NCI-H510A (cell line): ENCODE data around the gene ZC3HAV1L.
"Not testable (repeated sequence)": the region's sequence is repeated elsewhere in the genome, so short reads cannot be mapped to it uniquely, and the experiment has no call there.

Experiments
- DNase-seq: peaks from one replicate; lab custom pipeline; 2025; lab: John Stamatoyannopoulos, UW

The ZC3HAV1L gene

GRCh38 chr7:139018910-139019309 lies 16.9 kb downstream of the ZC3HAV1L start:
- DNase-seq: no peak

DNA sequence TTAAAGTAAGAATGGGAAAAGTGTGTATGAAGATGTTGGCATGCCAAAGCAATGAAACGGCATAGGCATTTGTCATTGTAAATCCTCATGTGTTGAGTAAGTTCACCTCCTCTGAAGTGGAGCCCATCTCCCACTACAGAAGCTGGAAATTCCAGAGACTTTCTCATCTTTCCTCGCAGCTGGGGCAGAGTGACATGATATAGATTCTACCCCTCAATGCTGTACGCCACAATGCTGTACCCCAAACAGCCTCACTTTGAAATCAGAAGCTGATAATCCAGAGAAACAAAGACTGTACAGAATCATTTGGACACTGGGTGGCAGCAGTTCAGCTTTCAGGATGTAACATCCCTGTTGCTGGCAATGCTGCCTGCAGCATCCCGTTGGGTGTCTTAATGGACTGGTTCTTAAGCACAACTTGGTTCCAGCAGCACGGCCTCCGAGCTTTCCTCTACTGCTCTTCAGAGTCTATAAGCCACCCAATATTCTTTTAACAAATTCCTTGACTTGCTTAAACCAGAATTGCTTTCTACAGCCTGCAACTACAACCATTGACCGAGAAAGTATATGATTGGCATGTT lies 18.8 kb downstream of the ZC3HAV1L start:
- DNase-seq: no peak

- DNase-seq: no peak
Observed at GRCh38 chr7:139011373-139011772, 24.5 kb downstream of the ZC3HAV1L start.

DNA sequence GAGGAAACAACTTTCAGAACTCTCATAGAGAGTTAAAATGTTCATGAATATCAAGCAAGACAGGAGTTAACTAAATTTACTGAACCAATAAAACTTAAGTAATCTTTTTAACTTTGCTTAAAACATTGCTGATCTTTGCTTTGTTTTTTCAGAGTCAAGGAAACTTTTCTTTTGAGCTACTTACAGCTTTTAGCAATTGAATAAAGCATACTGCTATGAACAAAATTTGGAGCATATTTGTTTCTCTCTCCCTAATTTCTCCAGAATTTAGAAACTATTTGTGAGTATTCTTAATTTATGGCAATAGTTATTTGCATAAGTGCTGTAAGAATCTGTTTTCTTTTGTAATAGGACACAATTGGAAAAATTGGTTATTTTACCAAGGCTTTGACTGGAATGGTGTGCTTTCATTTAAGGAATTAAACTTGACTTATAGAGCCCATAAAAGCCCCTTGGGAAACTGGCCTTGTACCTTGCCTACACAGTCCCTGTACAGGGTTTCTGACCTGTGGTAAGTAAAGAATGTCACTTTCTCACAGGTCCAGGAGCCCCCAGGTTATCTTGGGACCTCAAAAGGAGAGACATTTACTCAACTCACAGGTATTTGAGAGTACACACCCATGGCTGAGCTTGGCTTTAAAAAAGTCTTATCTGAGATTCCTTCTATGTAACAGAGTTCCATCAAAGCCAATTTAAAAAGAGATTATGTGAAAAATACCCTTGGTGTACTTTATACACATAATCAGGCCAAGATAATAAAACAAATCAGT lies 31.3 kb downstream of the ZC3HAV1L start:
- DNase-seq: no peak

DNA sequence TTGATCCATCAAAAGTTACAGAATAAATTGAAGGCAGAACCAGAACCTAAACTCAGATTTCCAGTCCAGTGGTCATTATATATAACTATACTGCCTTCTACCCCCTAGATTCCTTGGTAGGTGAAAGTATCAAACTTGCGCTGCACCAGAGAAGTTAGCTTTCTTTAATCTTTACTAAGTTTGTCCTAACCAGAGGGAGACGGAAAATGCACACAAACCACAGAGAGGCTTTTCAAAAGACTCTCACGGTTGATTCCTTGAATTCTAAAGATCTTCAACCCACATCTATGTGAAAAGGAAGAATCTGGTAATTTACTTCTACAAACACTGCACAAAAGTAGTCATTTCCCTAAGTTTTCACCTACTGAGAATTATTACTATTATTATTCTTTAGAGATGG lies 36.4 kb downstream of the ZC3HAV1L start:
- no peak for DNase-seq

DNA sequence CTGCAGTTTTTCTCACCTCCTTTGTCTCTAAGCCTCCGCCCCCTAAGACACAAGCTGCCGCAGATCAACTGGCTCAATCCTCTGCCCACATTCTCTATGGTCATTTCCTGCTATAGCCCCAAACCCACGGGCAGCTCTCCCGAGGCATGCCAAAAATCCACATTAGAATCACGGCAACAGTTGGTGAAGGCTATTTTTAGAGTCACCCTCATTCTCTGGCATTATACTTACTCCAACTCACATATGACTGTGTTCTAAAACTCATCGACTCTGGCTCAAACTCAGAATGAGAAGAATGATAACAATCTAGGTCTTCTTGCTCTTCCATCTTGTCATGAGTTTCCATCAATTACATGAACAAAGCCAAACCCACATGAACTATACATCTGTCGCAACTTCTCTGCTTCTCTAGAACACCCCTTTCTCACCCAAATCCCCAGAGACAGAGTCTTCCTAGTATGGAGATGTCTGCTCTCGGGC lies 43.8 kb downstream of the ZC3HAV1L start:
- no peak for DNase-seq

DNA sequence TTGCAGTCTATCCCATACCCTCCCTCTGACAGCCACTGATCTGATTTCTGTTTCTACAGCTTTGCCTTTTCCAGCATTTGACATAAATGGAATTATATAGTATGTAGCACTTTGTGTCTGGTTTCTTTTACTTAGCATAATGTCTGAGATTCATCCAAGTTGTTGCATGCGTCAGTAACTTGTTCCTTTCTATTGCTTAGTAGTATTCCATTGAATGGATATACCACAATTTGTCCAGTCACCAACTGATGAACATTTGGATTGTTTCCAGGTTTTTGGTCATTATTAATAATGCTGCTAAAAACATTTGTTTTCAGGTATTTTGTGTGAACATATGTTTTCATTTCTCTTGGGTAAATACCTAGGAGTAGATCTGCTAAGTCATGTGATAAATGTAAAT lies 48.2 kb downstream of the ZC3HAV1L start:
- DNase-seq: no peak

DNA sequence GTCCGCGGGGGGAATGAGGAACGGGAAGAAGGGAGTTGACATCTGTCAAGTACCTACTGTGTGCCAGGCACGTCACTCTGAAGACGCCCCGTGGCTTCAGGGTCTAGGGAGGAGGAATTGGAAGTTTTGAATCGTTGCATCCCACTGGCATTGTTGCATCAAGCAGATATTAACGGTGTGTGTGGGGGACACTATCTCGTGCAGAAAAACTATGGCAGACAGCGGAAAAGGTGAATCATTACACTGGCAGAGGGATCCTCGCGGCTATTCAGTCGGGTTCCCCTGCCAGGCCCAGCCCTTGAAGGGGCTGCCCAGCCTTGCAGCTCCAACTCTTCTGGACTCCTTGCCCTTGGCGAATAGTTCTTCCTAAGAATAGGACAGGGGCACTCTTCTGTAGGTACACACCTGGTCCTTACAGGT lies 53.6 kb downstream of the ZC3HAV1L start:
- no peak for DNase-seq

- peak; percentile 34 for DNase-seq
Observed at GRCh38 chr7:138981332-138982203, 54.3 kb downstream of the ZC3HAV1L start, which contains the start of gene KIAA1549. Gene KIAA1549 (minus strand): TSS chr7:138981389. CDS start chr7:138981269, 120 bp downstream.

DNA sequence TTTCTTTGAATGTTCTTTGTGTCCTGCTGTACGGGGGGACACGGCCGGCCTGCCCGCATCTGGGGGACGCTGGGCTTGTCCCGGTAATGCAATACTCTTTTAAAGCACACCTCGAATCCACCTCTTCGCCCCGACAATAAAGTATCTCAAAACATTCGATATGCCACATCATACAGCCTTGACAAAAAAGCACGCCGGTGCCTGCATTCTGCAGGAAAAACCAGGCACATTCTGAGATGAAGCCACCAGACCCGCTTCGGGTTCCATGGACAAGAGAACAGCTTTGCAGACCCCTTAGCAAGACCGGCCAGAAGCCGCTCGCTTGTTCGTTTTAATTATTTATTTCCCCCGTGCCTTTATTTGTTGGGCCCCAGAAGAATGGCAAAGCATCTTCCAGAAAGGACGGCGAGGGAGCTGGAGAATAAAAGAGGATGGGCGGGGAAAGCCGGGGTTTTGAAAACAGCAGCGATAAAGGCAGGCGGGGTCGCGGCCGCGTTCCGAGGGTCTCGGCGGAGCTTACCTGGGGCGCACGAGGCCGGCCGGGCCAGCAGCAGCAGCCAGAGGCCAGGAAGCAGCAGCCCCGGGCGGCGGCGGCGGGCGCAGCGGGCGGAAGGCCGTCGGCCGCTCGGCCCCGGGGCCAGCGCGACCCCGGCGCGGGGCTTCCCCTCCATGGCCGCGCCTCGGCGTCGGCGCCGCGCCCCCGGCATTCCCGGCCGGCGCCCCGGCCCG lies 55.1 kb downstream of the ZC3HAV1L start:
- no peak for DNase-seq

DNA sequence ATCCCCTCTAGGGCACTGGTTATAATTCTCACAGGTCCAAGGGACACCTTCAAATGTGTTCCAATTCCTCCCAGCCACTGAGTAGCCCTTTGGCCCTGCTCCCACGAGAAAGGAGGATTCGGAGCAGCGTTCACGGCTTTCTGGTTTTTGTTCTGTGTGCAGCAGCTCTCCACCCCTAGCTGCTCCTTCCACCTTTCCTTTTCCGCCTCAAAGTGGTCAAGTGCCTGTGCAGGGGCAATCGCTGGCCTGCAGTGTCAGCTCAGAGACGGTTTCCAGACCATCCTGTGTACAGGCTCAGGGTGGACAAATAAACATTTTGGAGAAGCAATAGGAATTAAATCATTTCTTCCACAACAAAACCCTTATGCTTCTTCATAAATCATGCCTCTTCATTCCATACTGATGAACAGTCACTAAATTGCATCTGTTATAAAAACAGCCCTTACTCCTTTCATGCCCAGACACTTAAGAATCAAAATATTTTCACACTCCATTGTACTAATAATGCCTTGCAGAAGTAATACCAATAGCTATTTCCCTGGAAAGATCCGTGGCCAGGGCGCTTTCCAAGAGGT lies 55.8 kb downstream of the ZC3HAV1L start:
- no peak for DNase-seq

GRCh38 chr7:138979226-138979979 lies 56.4 kb downstream of the ZC3HAV1L start:
- no peak for DNase-seq

DNA sequence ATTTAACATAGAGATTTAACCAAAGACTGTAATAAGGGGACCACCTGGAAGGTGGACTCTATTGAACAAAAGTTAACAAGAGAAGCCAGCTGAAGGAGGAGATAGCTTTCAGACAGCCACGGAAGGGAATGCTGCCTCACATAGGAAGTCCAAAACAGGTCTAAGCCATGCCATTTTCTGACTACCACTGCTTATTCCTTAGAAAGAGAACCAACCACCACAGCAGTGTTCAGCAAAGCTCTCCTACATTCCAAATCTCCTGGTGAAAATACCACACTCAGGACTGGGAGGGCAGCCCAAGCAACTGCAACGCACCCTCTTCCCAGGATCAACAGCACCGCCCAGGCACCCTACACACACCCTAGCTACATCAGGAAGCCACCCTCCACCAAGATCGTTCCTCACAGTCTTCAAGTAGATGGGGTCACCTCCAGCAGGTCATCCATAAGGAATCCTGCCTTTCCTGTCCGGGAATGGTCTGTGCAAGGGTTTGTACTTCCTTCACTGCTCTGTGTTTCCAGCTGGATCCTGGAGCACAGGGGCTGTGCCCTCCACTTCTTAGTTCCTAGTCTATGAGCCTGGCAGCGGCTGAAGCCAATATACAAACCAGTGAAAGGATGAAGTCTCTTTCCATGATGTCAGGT lies 57.2 kb downstream of the ZC3HAV1L start:
- DNase-seq: no peak

GRCh38 chr7:138976161-138976560 lies 59.7 kb downstream of the ZC3HAV1L start:
- not testable (repeated sequence) for DNase-seq
